HepG2 (cell line): ENCODE results near the gene TMEM74B. TPM values are rescaled to one million over a fixed set of nuclear protein-coding genes. Genes with fewer than 3 reads are reported as not detected.
A peak's percentile ranks its signal among the peaks of the same experiment; 100 is the strongest.

Experiments used
- ETV6 ChIP-seq: sonication (generic); formaldehyde crosslinking; conservative IDR thresholded peaks from 2 replicates; pipeline ENCODE4 v1.4.0; 2020; ENCODE audit warnings: missing genetic modification reagents
- FLYWCH1 ChIP-seq: sonication (generic); formaldehyde crosslinking; IDR thresholded peaks from 2 replicates; pipeline ENCODE4 v1.8.1; 2023; ENCODE audit warnings: mild to moderate bottlenecking, missing genetic modification reagents
- FOXK2 ChIP-seq: fragments of 450-650 bp; IDR thresholded peaks from 2 replicates; pipeline ENCODE4 v1.6.1; 2016
- HOXA5 ChIP-seq: sonication (generic); formaldehyde crosslinking; IDR thresholded peaks from 2 replicates; pipeline ENCODE4 v1.4.0; 2020; ENCODE audit warnings: missing genetic modification reagents
- ISL2 ChIP-seq: sonication (generic); formaldehyde crosslinking; IDR thresholded peaks from 2 replicates; pipeline ENCODE4 v1.5.0; 2020; ENCODE audit warnings: missing genetic modification reagents
- MATR3 ChIP-seq: sonication (generic); formaldehyde crosslinking; IDR thresholded peaks from 2 replicates; pipeline ENCODE4 v1.4.0; 2020; ENCODE audit warnings: missing genetic modification reagents
- NFRKB ChIP-seq: fragments of 450-650 bp; IDR thresholded peaks from 2 replicates; pipeline ENCODE4 v1.6.1; 2017
- NPAS2 ChIP-seq: sonication (generic); formaldehyde crosslinking; IDR thresholded peaks from 2 replicates; pipeline ENCODE4 v1.8.0; 2022; ENCODE audit warnings: mild to moderate bottlenecking, missing genetic modification reagents, borderline replicate concordance
- PAWR ChIP-seq: sonication (generic); formaldehyde crosslinking; IDR thresholded peaks from 2 replicates; pipeline ENCODE4 v1.4.0; 2020; ENCODE audit warnings: missing genetic modification reagents, mild to moderate bottlenecking, borderline replicate concordance
- RBM22 ChIP-seq: fragments of 200-400 bp; formaldehyde crosslinking; optimal IDR thresholded peaks from 2 replicates; pipeline ENCODE3; 2017; ENCODE audit warnings: mild to moderate bottlenecking, low read length, moderate library complexity
- REPIN1 ChIP-seq: sonication (generic); formaldehyde crosslinking; IDR thresholded peaks from 2 replicates; pipeline ENCODE4 v1.8.0; 2022; ENCODE audit warnings: missing genetic modification reagents, low read depth, mild to moderate bottlenecking, borderline replicate concordance
- SAP130 ChIP-seq: IDR thresholded peaks from 2 replicates; pipeline ENCODE4 v1.6.1; 2016; ENCODE audit warnings: low read depth
- ZBTB38 ChIP-seq: sonication (generic); formaldehyde crosslinking; IDR thresholded peaks from 2 replicates; pipeline ENCODE4 v1.5.1; 2020; ENCODE audit warnings: mild to moderate bottlenecking, missing genetic modification reagents
- ZNF652 ChIP-seq: IDR thresholded peaks from 2 replicates; pipeline ENCODE4 v1.6.1; 2016; ENCODE audit warnings: low read depth, borderline replicate concordance
- ZNF672 ChIP-seq: sonication (generic); formaldehyde crosslinking; IDR thresholded peaks from 2 replicates; pipeline ENCODE4 v1.8.1; 2022; ENCODE audit warnings: missing genetic modification reagents
- ZNF816 ChIP-seq: sonication (generic); formaldehyde crosslinking; IDR thresholded peaks from 2 replicates; pipeline ENCODE4 v1.8.0; 2022; ENCODE audit warnings: missing genetic modification reagents, mild to moderate bottlenecking, borderline replicate concordance
- ZNF839 ChIP-seq: sonication (generic); formaldehyde crosslinking; IDR thresholded peaks from 2 replicates; pipeline ENCODE4 v1.4.0; 2020; ENCODE audit warnings: missing genetic modification reagents, mild to moderate bottlenecking, borderline replicate concordance
- ZSCAN12 ChIP-seq: sonication (generic); formaldehyde crosslinking; IDR thresholded peaks from 2 replicates; pipeline ENCODE4 v1.9.0; 2021; ENCODE audit warnings: mild to moderate bottlenecking, missing genetic modification reagents
- ZSCAN25 ChIP-seq: sonication (generic); formaldehyde crosslinking; IDR thresholded peaks from 2 replicates; pipeline ENCODE4 v1.8.0; 2022; ENCODE audit warnings: mild to moderate bottlenecking, missing genetic modification reagents
- polyA plus RNA-seq, 8 experiments: library from polyadenylated mRNA; depleted of rRNA in 3 of 8; stranded (reverse) in 7 of 8; unstranded in 1 of 8; fragments of >200 nt; fragmentation: Illumina TruSeq in 4 of 8; extraction: Trizol in 4 of 8; gene quantifications; 2 replicates each; pipeline versions ENCODE4 v1.2.1 to v1.2.3, GENCODE V29; 2011 to 2016; ENCODE audit warnings: low read depth in 4 of 8, missing spikeins in 1 of 8, mixed read lengths in 1 of 8; ENCODE audit not compliant: insufficient read depth in 1 of 8
- total RNA-seq, 5 experiments: library from RNA; depleted of rRNA; stranded (reverse); fragments of >200 nt; fragmentation: Illumina TruSeq; extraction: Trizol; gene quantifications; 2 replicates each; pipeline ENCODE4 v1.2.3, GENCODE V29; 2016; ENCODE audit warnings: low read depth in 1 of 5
- TF ChIP-seq, protein P1 (sequence below): IDR thresholded peaks from 2 replicates; pipeline ENCODE4 v1.4.0; 2020; ENCODE audit warnings: mild to moderate bottlenecking, missing genetic modification reagents
- TF ChIP-seq, protein P2 (sequence below): sonication (generic); formaldehyde crosslinking; IDR thresholded peaks from 2 replicates; pipeline ENCODE4 v1.5.0; 2020; ENCODE audit warnings: missing genetic modification reagents
- TF ChIP-seq, protein P3 (sequence below): sonication (generic); formaldehyde crosslinking; IDR thresholded peaks from 2 replicates; pipeline ENCODE4 v1.4.0; 2020; ENCODE audit warnings: mild to moderate bottlenecking, missing genetic modification reagents
- TF ChIP-seq, protein P4 (sequence below): IDR thresholded peaks from 2 replicates; pipeline ENCODE4 v1.6.1; 2016
- TF ChIP-seq, protein P5 (sequence below): sonication (generic); formaldehyde crosslinking; IDR thresholded peaks from 2 replicates; pipeline ENCODE4 v1.8.1; 2023; ENCODE audit warnings: mild to moderate bottlenecking, missing genetic modification reagents, borderline replicate concordance

TMEM74B gene
- total and polyA plus RNA-seq, 2 of the 13 experiments (the other 11 are each of a cell fraction or from before 2014, with no cell fraction given): 4.7 to 18.4 TPM

DNA sequence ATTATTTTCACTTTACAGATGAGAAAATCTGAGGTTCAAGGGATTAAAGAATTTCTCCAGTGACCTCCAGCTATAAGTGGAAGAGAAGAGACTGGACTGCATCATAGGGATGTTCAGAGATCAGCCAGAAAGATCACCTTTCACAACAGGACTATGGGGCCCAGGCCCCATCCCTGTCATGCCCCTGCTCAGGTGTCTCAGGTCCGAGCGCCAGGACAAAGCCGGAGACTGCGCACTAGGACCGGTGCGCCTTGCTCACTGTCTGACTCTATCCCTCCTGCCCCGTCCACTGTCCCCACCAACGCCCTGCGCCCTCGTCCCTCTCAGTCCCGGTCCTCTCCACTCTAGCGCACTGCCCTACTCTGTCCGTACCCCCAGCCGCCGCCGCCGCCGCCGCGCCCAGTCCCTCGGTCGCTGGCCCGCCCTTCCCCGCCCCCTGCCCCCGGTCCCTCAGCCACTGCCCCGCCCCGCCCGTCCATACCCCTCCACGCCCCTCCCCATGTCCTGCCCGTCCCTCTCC, 40.5 kb upstream of the TMEM74B start (continued):
- TF ChIP-seq, protein P1, sequence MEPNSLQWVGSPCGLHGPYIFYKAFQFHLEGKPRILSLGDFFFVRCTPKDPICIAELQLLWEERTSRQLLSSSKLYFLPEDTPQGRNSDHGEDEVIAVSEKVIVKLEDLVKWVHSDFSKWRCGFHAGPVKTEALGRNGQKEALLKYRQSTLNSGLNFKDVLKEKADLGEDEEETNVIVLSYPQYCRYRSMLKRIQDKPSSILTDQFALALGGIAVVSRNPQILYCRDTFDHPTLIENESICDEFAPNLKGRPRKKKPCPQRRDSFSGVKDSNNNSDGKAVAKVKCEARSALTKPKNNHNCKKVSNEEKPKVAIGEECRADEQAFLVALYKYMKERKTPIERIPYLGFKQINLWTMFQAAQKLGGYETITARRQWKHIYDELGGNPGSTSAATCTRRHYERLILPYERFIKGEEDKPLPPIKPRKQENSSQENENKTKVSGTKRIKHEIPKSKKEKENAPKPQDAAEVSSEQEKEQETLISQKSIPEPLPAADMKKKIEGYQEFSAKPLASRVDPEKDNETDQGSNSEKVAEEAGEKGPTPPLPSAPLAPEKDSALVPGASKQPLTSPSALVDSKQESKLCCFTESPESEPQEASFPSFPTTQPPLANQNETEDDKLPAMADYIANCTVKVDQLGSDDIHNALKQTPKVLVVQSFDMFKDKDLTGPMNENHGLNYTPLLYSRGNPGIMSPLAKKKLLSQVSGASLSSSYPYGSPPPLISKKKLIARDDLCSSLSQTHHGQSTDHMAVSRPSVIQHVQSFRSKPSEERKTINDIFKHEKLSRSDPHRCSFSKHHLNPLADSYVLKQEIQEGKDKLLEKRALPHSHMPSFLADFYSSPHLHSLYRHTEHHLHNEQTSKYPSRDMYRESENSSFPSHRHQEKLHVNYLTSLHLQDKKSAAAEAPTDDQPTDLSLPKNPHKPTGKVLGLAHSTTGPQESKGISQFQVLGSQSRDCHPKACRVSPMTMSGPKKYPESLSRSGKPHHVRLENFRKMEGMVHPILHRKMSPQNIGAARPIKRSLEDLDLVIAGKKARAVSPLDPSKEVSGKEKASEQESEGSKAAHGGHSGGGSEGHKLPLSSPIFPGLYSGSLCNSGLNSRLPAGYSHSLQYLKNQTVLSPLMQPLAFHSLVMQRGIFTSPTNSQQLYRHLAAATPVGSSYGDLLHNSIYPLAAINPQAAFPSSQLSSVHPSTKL: 0 out of 2 replicates have a peak, but pooled peaks have one; percentile 5
- TF ChIP-seq REPIN1 (CRISPR knock-in tag): 0 out of 2 replicates have a peak, but pooled peaks have one; percentile 33
- TF ChIP-seq, protein P2, sequence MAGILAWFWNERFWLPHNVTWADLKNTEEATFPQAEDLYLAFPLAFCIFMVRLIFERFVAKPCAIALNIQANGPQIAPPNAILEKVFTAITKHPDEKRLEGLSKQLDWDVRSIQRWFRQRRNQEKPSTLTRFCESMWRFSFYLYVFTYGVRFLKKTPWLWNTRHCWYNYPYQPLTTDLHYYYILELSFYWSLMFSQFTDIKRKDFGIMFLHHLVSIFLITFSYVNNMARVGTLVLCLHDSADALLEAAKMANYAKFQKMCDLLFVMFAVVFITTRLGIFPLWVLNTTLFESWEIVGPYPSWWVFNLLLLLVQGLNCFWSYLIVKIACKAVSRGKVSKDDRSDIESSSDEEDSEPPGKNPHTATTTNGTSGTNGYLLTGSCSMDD (CRISPR knock-in tag): no peak
- no peak for TF ChIP-seq MATR3 (CRISPR knock-in tag)
- no peak for TF ChIP-seq ZSCAN12 (CRISPR knock-in tag)
- TF ChIP-seq ETV6: 0 out of 2 replicates have a peak, but pooled peaks have one; percentile 43
- no peak for TF ChIP-seq ISL2
- TF ChIP-seq ZNF652 (CRISPR knock-in tag): no peak
- TF ChIP-seq SAP130 (CRISPR knock-in tag): peak; percentile 36; the same call in 1 of the 2 replicates
- no peak for TF ChIP-seq FOXK2
- no peak for TF ChIP-seq NPAS2
- TF ChIP-seq FLYWCH1 (CRISPR knock-in tag): no peak
- TF ChIP-seq ZNF816 (CRISPR knock-in tag): no peak
- no peak for TF ChIP-seq HOXA5 (CRISPR knock-in tag)
- no peak; the same call in 1 of the 2 replicates for TF ChIP-seq ZNF839 (CRISPR knock-in tag)
- TF ChIP-seq, protein P3, sequence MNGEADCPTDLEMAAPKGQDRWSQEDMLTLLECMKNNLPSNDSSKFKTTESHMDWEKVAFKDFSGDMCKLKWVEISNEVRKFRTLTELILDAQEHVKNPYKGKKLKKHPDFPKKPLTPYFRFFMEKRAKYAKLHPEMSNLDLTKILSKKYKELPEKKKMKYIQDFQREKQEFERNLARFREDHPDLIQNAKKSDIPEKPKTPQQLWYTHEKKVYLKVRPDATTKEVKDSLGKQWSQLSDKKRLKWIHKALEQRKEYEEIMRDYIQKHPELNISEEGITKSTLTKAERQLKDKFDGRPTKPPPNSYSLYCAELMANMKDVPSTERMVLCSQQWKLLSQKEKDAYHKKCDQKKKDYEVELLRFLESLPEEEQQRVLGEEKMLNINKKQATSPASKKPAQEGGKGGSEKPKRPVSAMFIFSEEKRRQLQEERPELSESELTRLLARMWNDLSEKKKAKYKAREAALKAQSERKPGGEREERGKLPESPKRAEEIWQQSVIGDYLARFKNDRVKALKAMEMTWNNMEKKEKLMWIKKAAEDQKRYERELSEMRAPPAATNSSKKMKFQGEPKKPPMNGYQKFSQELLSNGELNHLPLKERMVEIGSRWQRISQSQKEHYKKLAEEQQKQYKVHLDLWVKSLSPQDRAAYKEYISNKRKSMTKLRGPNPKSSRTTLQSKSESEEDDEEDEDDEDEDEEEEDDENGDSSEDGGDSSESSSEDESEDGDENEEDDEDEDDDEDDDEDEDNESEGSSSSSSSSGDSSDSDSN (CRISPR knock-in tag): 0 out of 2 replicates have a peak, but pooled peaks have one; percentile 9
- TF ChIP-seq, protein P4, sequence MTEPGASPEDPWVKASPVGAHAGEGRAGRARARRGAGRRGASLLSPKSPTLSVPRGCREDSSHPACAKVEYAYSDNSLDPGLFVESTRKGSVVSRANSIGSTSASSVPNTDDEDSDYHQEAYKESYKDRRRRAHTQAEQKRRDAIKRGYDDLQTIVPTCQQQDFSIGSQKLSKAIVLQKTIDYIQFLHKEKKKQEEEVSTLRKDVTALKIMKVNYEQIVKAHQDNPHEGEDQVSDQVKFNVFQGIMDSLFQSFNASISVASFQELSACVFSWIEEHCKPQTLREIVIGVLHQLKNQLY (CRISPR knock-in tag): no peak
- no peak for TF ChIP-seq PAWR
- TF ChIP-seq ZBTB38 (CRISPR knock-in tag): 0 out of 2 replicates have a peak, but pooled peaks have one; percentile 31
- TF ChIP-seq, protein P5, sequence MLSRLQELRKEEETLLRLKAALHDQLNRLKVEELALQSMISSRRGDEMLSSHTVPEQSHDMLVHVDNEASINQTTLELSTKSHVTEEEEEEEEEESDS (CRISPR knock-in tag): no peak
- TF ChIP-seq NFRKB: no peak
- TF ChIP-seq RBM22: no peak
- TF ChIP-seq ZNF672 (CRISPR knock-in tag): peak; percentile 73; the same call in 1 of the 2 replicates
- TF ChIP-seq ZSCAN25 (CRISPR knock-in tag): peak; percentile 86
